Posterior cingulate gyrus (tissue), 11 donors: ENCODE measurements around the gene GRM8.

ENCODE experiments used
- DNase-seq, 10 donors: peaks; one replicate each; pipeline versions ENCODE4 v3.0.0 to v3.0.0-alpha.2; 2020 to 2021; ENCODE audit warnings: mixed read lengths in 3 of 10
- intact Hi-C: fragments of 100-400 bp; cut with DNase I; formaldehyde crosslinking; loops from one replicate; pipeline ENCODE4 v1.15.1; 2023

Gene GRM8

DNA sequence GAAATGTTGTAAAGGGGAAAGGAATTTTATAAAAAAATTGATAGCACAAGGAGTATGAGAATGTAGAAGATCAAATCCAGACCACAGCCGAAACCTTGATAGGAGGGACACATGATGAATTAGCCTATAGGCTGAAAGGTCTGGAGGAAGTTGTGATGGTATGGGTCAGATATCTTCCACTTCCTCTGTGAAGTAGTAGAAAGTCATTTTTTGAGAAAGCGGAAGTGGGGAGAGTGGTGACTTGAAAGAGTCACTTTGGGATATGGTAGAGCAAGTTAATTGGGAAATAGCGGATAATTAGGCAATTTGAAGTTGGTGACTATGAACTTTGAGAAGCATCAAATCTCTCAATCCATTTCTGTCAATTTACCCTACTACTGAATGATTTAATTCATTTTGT lies 99.4 kb downstream of the GRM8 start:
- no peak for DNase-seq
- intact Hi-C loops = no loop called here

DNA sequence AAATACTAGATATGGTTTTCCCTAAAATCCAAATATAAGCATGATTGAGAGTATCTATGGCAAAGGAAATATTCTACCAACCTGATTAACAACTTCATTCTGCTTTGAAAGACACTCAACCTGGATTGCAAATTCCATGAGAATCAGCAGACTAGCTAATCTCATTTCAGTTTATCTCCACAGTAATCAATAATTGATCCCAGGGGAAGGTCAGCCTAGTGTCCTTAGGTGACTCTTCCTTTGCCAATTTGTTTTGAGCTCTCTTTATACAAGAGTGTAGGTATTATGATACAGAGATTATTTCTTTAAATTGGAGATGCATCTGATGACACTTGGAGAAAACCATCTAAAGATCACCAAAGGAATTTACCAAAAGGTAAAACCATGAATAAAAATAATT lies 100.3 kb downstream of the GRM8 start:
- intact Hi-C loops = no loop called here
- DNase-seq = no peak

DNA sequence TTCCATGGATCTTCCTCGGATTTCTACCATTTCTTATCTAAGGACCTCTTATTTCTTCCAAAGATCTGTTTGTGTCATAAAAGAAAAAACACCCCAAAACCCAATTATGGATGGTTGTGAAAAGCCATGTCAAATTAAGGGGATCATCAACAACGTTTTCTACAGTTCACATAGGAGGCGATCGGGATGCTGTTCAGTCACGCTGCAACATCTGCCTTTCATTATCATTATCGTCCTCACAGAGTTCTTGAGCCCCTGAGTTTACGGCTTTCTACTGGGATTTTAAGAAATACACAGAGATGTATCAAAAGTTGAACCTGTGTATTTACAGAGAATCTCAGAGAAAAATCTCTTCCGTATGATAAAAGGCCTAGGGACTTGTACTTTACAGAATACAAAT lies 101.4 kb downstream of the GRM8 start:
- no peak for DNase-seq
- intact Hi-C loops = no loop called here

DNA sequence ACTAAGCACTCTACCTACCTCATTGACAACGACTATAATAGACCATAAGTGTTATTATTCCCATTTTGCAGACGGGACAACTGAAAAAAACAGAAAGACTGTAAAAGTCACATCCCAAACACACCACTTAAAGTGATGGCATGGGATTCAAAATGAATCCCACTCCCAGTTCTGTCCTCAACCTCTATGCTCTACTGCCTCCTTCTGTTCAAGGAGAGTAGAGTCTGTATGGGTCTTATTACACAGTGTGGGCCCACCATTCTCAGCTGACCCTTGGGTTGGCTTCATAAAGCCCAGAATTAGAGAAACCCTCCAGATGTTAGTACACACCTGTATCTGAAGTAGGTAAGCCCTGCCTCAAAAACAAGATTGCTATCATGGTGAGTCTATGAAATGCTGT lies 102.2 kb downstream of the GRM8 start:
- no peak for DNase-seq
- intact Hi-C loops = no loop called here

DNA sequence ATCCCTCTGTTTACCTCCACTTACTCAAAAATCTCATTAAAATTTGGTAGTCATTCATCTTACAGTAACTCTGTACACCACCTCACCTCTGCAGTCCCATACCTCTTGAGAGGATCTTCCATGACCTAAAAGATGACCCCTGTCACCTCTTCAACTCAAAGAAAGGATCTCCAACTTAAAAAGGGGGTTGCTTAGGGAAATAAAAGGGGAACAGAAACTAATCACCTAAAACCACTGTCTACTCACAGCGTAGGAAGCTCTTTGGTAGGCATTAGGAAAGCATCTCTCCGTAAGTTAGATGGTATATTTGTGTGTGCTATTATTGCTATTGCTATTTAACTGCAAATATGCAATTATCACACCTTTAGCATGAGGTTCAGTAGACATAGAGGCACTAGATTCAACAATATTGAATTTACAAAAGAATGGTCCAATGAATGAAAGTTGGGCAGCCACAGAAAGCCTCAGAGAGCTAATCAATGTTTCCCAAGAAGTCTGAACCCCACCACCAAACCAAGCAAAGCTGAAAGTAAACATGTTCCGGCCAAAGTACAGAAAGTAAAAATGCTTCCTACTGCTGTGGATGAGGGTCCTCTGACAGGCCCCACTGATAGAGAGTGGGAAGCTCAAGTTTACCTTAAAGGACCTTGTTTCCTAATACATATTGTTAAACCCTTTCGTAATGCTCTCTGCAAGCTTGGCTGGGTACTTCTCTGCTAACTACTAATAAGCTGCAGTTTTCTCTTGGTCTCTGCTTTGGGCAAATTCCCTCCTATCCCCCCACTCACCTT lies 105.8 kb downstream of the GRM8 start:
- intact Hi-C loops = no loop called here
- DNase-seq = no peak

DNA sequence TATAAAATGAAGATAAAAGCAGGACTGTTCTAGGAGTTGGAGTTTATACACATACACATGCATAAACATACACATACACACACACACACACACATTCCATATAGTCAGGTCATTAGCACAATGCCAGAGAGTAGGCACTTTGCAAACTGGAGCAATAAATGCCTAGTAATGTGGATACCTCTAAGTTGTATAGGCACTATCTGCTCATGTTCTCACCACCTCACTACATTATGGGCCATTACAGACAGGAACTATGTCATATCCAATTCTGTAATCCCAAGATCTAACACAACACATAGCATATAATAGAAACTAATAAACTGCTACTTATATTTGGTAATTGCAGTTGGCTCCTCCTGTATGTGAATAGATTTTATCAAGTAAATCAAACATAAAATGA lies 115.6 kb downstream of the GRM8 start:
- intact Hi-C loops = no loop called here

DNA sequence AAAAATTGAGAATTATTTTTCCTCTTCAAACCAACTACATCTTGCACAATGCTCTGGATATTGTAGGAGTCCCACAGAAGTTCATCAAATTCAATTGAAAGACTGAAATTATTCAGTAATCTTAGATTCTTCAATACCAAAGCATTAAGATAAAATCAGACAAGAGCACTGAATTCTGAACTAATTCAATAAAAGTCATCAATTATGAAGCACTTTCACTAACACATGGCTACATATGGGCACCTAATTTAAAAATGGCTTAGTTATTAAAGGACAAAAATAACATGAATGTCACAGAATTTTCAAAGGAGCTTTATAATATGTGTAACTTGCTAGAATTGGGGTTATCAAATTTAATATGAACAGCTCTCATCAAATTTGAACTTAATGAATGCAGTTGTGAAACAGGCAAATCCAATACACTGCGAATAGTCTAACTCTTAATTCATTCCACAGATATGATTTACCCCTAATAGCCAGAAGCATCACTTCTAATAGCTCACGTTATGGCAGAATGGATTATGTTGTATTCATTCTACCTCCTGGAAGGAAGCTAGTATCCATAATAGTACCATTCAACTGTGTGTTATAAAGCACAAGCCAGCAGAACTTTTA lies 116.8 kb downstream of the GRM8 start:
- intact Hi-C loops = no loop called here
- no peak for DNase-seq

More for the DNA sequence above, 115.6 kb downstream of the GRM8 start:
- DNase-seq = no peak

DNA sequence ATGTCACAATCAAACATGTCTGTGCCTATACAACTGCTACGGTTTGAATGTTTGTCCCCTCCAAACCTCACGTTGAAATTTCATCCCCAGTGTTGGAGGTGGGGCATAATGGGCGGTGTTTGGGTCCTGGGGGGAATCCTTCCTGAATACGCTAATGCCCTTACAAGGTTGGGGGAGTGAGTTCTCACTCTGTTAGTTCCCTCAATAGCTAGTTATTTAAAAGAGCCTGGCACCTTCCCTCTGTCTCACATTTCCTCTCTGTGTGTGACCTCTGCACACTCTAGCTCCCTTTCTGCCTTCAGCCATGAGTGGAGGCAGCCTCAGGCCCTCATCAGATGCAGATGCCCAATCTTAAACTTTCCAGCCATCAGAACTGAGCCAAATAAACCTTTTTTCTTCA lies 129.5 kb downstream of the GRM8 start:
- intact Hi-C loops = no loop called here
- no peak for DNase-seq

DNA sequence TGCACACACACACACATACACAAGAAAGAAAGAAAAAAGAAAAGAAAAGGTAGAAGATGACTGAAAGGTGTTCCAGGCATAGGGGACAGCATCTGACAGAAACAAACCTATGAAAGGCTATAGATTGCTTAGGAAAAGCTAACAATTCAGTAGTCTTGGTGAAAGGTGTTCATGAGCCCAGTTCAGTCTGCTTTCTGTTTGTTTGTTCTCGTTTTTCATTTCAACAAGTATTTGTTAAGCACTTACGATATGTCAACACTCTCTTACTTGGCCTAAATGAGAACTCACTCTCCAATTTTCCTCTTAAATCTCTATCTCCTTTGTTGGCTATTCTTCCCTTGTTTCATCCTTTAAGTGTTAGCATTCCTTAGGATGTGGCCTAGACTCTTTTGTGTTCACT lies 133.2 kb downstream of the GRM8 start:
- intact Hi-C loops = no loop called here
- DNase-seq = no peak

DNA sequence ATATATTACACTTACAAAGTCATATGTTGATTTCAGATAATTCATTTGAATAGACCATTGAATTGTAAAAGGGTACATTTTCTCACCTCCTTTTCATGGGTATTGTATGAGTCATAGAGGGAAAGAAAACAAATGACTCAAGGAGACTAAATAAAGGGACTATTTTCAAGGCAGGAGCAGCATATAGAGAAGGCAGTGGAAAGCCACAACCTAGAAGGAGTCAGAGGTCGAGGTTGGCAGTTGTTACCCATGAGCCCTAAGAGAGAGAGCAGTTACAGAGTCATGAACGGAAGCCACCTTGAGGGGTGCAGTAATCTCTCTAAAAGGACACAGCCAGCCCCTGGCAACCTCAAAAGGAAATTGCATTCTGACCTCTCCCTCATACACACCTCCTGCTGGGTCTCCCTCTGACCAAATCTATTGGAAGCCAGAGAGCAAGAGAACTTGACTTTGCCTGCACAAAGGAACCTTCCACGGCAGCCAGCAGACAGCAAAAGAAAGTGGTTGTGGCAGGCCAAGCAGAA lies 137.9 kb downstream of the GRM8 start:
- intact Hi-C loops = no loop called here
- DNase-seq = no peak

DNA sequence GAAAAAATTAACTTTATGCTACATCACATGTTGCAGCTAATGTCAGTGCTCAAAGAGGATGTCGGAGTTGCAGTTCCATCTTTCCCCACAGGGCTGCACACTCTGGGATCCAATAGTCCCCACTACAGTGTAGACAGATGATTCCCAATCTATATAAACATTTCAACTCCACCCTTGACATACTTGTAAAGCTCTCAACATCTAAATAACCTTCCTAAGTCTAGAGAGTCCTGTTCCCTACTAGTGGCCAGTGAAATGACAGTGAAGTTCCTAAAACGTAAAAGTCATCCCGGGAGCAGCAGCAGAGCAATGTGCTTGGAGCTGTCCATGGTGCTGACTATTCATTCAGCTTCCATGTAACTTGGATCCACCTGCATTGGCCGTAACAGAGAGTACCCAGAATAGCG lies 145.1 kb downstream of the GRM8 start:
- peak in 2 of 10 donors; percentile 43 to 53 for DNase-seq
- intact Hi-C loops = loop anchor here (5.0 kb wide), 1 partner anchor 145 kb away; the partner anchor contains the start of gene GRM8

DNA sequence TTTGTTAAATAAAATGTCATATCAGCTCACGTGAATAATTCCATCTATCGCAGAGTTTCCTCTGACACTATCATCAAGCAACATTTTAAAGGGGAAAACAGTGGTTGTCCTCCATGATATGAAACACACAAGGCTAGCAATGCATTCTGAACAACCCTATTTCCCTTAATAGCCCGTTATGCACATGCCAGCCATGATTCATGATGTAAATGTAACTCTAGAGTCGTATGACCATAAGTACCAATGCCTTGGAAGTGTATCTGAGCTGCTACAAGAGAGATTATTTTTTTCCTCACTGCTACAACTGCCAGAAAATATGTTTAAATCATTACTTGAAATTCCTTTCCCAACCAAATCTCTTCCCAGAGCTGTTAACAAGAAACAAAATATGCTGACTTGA lies 159.4 kb downstream of the GRM8 start:
- intact Hi-C loops = no loop called here
- no peak for DNase-seq

DNA sequence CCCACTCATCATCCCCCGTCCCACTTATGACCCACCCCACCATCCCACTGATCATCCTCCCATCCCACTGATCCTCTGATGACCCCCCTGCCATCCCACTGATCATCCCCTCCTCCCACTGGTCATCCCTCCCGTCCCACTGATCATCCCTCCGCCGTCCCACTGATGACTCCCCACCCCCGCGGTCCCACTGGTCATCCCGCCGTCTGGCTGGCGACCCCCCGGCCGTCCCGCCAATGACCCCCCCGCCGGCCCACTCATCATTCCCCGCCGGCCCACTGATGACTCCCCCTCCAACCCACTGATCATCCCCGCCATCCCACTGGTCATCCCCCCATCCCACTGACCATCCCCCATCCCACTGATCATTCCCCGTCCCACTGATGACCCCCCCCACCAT lies 161.1 kb downstream of the GRM8 start:
- peak in 1 of 10 donors; percentile 68 for DNase-seq
- intact Hi-C loops = no loop called here

DNA sequence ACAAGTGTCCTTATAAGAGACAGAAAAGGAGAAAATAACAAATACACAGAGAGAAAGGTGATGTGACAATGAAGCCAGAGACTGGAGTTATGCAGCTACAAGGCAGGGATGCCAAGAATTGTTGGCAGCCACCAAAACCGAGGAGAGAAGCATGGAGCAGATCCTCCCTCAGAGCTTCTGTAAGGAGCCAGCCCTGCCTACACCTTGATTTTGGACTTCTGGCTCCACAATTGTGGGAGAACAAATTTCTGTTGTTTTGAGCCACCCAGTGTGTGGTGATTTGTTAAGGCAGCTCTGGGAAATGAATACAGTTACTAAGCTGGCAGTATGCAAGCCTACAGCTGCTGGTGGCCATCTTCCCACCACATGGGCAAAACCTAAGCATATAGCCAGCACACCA lies 163.6 kb downstream of the GRM8 start:
- intact Hi-C loops = no loop called here
- DNase-seq = peak in 8 of 10 donors; percentile 40 to 92 (median 56)

DNA sequence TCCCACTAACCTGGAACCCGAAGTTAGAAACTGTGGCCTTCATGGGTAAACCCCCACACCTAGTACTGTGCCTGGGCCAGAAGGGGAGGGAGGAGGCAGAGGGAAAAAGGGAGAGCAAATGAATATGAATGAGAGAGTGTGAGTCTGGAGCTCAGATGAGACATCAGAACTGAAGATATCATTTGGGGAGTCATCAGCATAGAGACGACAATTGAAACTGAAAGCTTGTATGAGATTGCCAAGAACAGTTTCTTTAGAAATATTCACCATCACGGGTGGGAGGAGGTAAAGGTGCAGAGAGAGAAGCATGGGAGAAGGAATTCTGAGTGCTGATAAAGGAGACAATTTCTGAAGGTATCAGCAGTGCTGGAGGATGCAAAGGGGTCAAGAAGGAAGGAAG lies 171.2 kb downstream of the GRM8 start:
- intact Hi-C loops = no loop called here

DNA sequence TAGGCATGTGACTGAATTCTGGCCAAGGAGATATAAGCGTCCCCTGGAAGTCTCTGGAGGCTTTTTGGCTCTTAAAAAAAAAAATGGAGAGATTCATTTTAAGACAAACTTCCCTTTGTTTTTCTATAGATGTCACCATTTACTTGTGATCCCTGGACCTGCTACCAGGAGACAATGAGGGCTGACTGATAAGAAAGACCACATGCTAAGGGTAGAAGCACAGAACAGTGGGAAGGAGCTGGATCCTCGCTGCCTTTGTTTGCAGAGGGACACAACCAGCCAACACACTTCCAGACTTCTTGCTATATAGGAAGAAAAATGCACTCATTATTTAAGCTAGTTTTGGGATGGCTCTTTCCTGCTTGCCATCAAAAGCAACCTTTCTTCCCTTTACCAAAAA lies 172.2 kb downstream of the GRM8 start:
- no peak for DNase-seq
- intact Hi-C loops = no loop called here

More for the DNA sequence above, 171.2 kb downstream of the GRM8 start:
- DNase-seq = no peak

DNA sequence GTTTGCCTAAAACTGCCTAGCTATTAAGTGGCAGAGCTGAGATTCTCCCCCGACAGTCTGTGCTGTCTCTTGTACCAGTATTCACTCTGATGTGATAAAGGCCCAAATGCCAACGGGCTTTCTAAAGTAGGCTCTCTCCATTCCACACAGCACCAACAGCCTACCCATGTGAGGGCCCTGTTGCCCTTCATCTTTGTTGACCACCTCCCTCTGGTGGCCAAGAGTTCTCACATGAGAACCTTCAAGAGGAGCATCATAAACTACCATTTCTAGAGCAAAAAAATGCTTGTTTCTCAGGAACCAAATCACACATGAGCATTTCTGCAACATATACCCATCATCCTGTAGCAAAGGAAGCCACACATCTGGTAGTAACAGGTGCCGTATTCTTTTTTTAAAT lies 185.8 kb downstream of the GRM8 start:
- DNase-seq = no peak
- intact Hi-C loops = no loop called here

DNA sequence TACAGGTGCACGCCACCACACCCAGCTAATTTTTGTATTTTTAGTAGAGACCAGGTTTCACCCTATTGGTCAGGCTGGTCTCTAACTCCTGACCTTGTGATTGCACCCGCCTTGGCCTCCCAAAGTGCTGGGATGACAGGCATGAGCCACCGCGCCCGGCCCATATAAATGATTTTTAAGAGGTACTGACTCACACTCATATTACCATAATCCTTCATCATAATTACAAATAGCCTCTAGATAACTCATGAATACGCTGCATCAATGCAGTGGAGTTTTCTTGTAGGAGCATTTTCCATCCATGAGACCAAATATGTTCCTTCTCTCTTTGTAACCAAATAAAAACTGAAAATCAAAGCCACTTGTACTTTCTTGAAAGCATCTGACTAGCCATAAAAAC lies 193.3 kb downstream of the GRM8 start:
- intact Hi-C loops = no loop called here
- DNase-seq = no peak

DNA sequence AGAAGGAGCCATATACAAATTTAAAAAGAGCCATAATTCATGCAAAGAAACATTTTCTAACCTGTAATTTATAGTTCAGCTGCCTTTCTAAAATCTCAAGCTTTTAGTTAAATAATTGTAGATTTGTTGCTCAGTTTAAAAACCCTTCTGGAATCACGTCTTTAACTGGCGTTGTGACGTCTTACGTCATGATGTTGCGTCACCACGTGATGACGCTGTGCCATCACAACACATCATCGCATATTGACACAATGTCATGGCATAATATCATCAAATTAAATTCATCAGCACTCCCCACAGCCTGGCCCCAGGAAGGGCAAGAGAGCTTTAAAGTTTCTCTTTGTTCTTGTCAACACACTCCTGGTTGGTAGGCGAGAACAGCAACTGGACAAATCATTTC lies 194.8 kb downstream of the GRM8 start:
- no peak for DNase-seq
- intact Hi-C loops = no loop called here

DNA sequence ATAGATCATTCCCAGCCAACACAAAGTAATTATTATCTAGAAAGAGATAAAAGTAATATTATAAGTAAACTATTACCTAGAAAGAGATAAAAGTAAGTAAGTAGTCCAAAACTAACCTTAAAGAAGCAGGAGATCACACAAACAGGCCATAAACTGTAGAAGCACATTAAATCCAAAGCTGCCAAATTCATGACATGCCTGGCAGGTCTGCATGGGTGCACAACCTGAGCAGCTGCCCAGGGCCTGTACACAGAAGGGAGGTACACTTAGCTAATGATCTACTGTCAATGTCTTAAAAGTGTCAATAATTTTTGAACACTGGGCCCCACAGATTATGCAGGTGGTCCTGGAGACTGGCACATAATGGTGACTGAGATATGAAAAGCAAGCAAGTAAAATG lies 196.5 kb downstream of the GRM8 start:
- DNase-seq = no peak
- intact Hi-C loops = no loop called here

DNA sequence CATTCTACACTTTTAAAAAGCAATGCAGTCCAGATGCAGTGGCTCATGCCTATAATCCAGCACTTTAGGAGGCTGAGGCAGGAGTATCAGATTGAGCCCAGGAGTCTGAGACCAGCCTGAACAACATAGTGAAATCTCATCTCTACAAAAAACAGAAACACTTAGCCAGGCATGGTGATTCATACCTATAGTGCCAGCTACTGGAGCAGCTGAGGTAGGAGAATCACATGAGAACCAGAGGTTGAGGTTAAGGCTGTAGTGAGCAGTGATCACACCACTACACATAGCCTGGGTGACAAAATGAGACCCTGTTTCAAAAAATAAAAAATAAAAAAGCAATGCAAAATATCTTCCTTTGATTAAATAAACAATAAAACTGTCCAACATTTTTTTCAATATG lies 205.2 kb downstream of the GRM8 start:
- DNase-seq = no peak
- intact Hi-C loops = no loop called here
